Epithelial cell of esophagus (primary cell): Measurements from ENCODE around the gene KLHL40.

ENCODE experiments used
- DNase-seq: peaks from one replicate; pipeline ENCODE4 v3.0.0; 2010; ENCODE audit warnings: low read depth
- H3K4me3 ChIP-seq: 2 replicates; pipeline ENCODE4 v1.5.1; 2011; ENCODE audit warnings: mild to moderate bottlenecking, low read length, control low read depth
- CTCF ChIP-seq: IDR thresholded peaks from 2 replicates; pipeline ENCODE4 v1.5.1; 2011; ENCODE audit warnings: low read depth, mild to moderate bottlenecking, low read length, control low read depth, inconsistent platforms; ENCODE audit not compliant: insufficient read depth; ENCODE audit errors: missing control alignments

Gene KLHL40

GRCh38 chr3:42653303-42653559 lies 32.1 kb upstream of the KLHL40 start:
- H3K4me3 ChIP-seq: peak overlapping the region; percentile 76
- no peak for TF ChIP-seq CTCF

DNA sequence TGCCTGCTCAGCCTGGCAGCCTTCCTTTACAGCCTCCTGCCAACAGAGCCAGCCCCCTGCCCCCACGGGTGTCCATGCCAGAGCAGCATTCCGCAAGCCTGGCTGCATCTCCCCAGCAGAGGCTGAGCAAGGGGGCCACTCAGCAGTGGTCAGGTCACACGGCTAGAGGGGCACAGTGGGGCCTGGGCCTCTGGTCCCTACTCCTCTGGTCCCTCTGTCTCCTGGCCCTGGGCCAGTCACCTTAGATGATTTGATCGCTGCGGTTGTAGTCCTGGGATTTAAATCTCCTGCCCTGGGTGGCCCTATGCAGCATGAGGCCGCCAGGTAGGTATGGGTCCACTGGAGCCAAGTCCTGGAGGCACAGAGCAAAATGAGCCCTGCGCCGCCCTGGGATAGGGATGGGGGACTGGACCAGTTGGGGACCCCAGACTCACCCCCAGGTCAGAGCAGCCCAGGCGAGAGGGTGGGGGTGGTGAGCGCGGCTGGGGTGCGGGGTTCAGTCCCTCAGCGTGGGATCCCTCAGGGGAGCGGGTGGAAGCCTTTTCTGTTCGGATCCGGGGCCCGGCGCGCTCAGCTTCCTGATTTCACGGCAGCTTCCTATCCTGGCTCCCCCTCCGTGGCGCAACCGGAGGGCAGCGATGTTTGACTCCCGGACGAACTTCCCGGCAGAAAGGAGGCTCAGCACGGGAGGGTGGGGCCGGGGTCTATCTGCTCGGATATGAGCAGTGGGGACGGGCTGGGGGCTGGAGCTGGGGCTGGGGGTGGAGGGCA lies 31.6 kb upstream of the KLHL40 start, which contains the start of gene ZBTB47:
Gene ZBTB47 (plus strand): TSS at position 138 of the 771 bp plus-strand sequence. CDS start 4,659 bp downstream, outside the sequence.
- DNase-seq: peak; percentile 32
- TF ChIP-seq CTCF: no peak
- H3K4me3 ChIP-seq: peak within 1 kb of the TSS; percentile 76

More at GRCh38 chr3:42653303-42653559, 32.1 kb upstream of the KLHL40 start:
- DNase-seq: no peak

DNA sequence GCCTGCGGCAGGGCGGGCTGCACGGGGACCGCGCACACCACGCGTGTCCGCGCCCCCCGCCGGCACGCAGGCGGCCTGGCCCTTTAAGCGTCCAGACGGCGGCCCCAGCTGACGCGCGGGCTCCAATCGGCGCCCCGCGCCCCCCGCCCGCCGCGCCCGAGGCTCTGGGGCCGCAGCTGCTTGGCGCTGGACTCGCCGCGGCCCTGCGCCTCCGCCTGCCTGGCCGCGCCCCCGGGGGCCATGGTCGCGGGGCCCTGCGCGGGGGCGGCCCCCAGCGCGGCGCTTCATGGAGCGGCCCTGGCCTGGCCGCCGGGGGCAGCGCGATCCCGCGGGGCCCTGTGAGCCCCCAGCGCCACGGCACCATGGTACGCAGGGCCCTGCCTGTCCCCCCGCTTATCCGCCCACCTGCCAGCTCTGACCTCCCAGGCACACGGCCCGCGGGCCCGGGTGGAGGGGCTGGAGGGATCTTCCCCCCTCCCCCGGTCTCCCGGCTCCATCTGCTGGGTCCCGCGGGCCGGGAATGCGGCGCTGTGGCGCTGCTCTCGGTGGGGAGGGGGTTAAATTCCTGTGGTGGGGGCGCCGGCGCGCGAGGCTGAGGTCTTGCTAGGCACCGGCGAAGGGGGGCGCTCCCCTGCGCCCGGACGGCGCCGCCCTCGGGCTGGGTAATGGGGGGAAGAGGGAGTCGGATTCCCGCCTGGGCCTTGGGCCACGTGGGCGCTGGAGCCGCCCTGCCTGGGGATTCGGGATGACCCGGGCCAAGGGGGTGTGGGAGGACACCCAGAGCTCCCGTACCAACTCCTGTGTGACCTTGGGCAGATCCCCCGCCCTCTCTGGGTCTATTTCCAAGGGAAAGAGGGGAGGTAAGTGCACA lies 30.8 kb upstream of the KLHL40 start:
- peak overlapping the region; percentile 76 for H3K4me3 ChIP-seq
- no peak for TF ChIP-seq CTCF
- DNase-seq: peak; percentile 24

GRCh38 chr3:42655331-42655888 lies 29.9 kb upstream of the KLHL40 start:
- no peak for TF ChIP-seq CTCF
- no peak for DNase-seq
- H3K4me3 ChIP-seq: peak overlapping the region; percentile 76

DNA sequence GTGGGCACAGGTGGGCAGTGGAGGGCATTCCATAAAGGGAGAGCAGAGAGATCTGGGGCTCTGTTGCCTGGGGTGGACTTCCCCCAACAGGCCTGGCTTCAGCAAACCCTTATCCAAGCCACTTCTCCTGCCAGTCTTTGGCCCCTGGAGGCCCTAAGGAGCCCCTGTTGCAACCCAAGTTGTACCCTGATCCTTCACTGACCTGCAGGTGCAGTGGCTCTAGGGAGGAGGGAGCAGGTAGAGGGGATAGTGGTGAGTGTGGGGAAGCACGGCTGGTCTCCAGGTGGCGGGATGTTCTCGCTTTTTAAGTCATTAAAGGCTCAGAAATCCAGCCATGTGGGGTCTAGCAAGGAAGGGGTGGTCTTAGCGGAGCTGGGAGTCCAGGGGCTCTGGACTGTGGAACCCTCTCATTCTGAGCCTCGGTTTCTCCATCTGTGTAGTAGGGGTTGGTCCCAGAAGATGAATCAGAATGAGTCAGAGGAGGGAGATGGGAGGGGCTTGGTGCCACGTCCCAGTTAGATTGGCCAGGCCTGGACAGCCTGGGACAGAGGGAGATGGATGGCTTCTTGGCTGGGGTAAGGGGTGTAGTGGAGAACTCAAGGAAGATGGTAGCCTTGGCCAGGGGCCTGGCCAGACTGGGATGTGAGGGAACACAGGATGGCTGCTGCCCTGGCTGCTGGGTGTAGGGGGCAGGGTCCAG lies 29.2 kb upstream of the KLHL40 start:
- DNase-seq: peak; percentile 48
- no peak overlapping the region for H3K4me3 ChIP-seq
- TF ChIP-seq CTCF: no peak

- no peak overlapping the region for H3K4me3 ChIP-seq
- DNase-seq: no peak
- TF ChIP-seq CTCF: no peak
These were observed 28.4 kb upstream of the KLHL40 start for GRCh38 chr3:42656680-42657610.
